ENCODE data around the gene NSUN7.

NSUN7 gene

GRCh38 chr4:40778090-40778489, 28.3 kb downstream of the NSUN7 start:
- TF ChIP-seq EZH2phosphoT487 (IDR thresholded peaks at IDR 0.05; ENCODE audit: borderline replicate concordance) (no peak), CTCF (conservative IDR thresholded peaks at IDR 0.05; ENCODE audit: low read length) (no peak)
- Histone ChIP-seq H4K20me1 (ENCODE audit: insufficient read depth, low read length, poor library complexity, severe bottlenecking) (no peaks in the 10 kb centered on the region), H3K4me3 (ENCODE audit: low read length, poor library complexity, severe bottlenecking) (no peak overlapping the region), H3K4me1 (ENCODE audit: insufficient read depth, low read length, poor library complexity, severe bottlenecking) (peaks cover 9% of the 10 kb centered on the region), H3K4me2 (ENCODE audit: low read depth, low read length, poor library complexity, severe bottlenecking) (no peak overlapping the region), H3K9ac (ENCODE audit: low read depth, low read length, poor library complexity, severe bottlenecking) (no peak overlapping the region), H3K79me2 (ENCODE audit: insufficient read depth, low read length) (no peaks in the 10 kb centered on the region), H3K9me3 (ENCODE audit: insufficient read depth, low read depth, low read length) (no peaks in the 10 kb centered on the region), H3K9me2 (replicated peaks; ENCODE audit: low read depth, low read length) (no peaks in the 10 kb centered on the region), H3K36me3 (ENCODE audit: insufficient read depth, low read length) (no peaks in the 10 kb centered on the region), H3F3A (ENCODE audit: low read depth) (no peaks in the 10 kb centered on the region), H3K27me3 (ENCODE audit: insufficient read depth, low read length, poor library complexity, severe bottlenecking) (no peaks in the 10 kb centered on the region), H2AFZ (ENCODE audit: low read length) (no peak overlapping the region)

- Histone ChIP-seq H3K9me2 (replicated peaks; ENCODE audit: low read depth, low read length) (no peaks in the 10 kb centered on the region), H3K4me1 (ENCODE audit: insufficient read depth, low read length, poor library complexity, severe bottlenecking) (no peaks in the 10 kb centered on the region), H3F3A (ENCODE audit: low read depth) (no peaks in the 10 kb centered on the region), H2AFZ (ENCODE audit: low read length) (no peak overlapping the region), H3K79me2 (ENCODE audit: insufficient read depth, low read length) (no peaks in the 10 kb centered on the region), H3K9me3 (ENCODE audit: insufficient read depth, low read depth, low read length) (no peaks in the 10 kb centered on the region), H3K4me3 (ENCODE audit: low read length, poor library complexity, severe bottlenecking) (no peak overlapping the region), H3K9ac (ENCODE audit: low read depth, low read length, poor library complexity, severe bottlenecking) (no peak overlapping the region), H3K36me3 (ENCODE audit: insufficient read depth, low read length) (no peaks in the 10 kb centered on the region), H4K20me1 (ENCODE audit: insufficient read depth, low read length, poor library complexity, severe bottlenecking) (no peaks in the 10 kb centered on the region), H3K27me3 (ENCODE audit: insufficient read depth, low read length, poor library complexity, severe bottlenecking) (no peaks in the 10 kb centered on the region), H3K4me2 (ENCODE audit: low read depth, low read length, poor library complexity, severe bottlenecking) (no peak overlapping the region)
- TF ChIP-seq CTCF (conservative IDR thresholded peaks at IDR 0.05; ENCODE audit: low read length) = no peak
- TF ChIP-seq EZH2phosphoT487 (IDR thresholded peaks at IDR 0.05; ENCODE audit: borderline replicate concordance) = no peak
These were observed 33.1 kb downstream of the NSUN7 start for GRCh38 chr4:40782876-40783275.

GRCh38 chr4:40785727-40786126, 36.0 kb downstream of the NSUN7 start:
- TF ChIP-seq EZH2phosphoT487 (IDR thresholded peaks at IDR 0.05; ENCODE audit: borderline replicate concordance) (no peak), CTCF (conservative IDR thresholded peaks at IDR 0.05; ENCODE audit: low read length) (no peak)

More at GRCh38 chr4:40785727-40786126, 36.0 kb downstream of the NSUN7 start:
- no peaks in the 10 kb centered on the region for H3K36me3 ChIP-seq (ENCODE audit: insufficient read depth, low read length)
- H3K4me2 ChIP-seq (ENCODE audit: low read depth, low read length, poor library complexity, severe bottlenecking) = no peak overlapping the region
- H3K9me2 ChIP-seq (replicated peaks; ENCODE audit: low read depth, low read length) = no peaks in the 10 kb centered on the region
- H3K79me2 ChIP-seq (ENCODE audit: insufficient read depth, low read length) = no peaks in the 10 kb centered on the region
- no peaks in the 10 kb centered on the region for H3K27me3 ChIP-seq (ENCODE audit: insufficient read depth, low read length, poor library complexity, severe bottlenecking)
- H3K4me1 ChIP-seq (ENCODE audit: insufficient read depth, low read length, poor library complexity, severe bottlenecking) = no peaks in the 10 kb centered on the region
- no peaks in the 10 kb centered on the region for H3F3A ChIP-seq (ENCODE audit: low read depth)
- H3K4me3 ChIP-seq (ENCODE audit: low read length, poor library complexity, severe bottlenecking) = no peak overlapping the region
- H3K9ac ChIP-seq (ENCODE audit: low read depth, low read length, poor library complexity, severe bottlenecking) = no peak overlapping the region
- no peak overlapping the region for H2AFZ ChIP-seq (ENCODE audit: low read length)
- H4K20me1 ChIP-seq (ENCODE audit: insufficient read depth, low read length, poor library complexity, severe bottlenecking) = no peaks in the 10 kb centered on the region
- H3K9me3 ChIP-seq (ENCODE audit: insufficient read depth, low read depth, low read length) = no peaks in the 10 kb centered on the region

Measured in Loucy (cell line).